Measurements from ENCODE around the gene CDC42BPA.
"Not testable (repeated sequence)": the region's sequence is repeated elsewhere in the genome, so short reads cannot be mapped to it uniquely, and the experiment has no call there.

Gene CDC42BPA

DNA sequence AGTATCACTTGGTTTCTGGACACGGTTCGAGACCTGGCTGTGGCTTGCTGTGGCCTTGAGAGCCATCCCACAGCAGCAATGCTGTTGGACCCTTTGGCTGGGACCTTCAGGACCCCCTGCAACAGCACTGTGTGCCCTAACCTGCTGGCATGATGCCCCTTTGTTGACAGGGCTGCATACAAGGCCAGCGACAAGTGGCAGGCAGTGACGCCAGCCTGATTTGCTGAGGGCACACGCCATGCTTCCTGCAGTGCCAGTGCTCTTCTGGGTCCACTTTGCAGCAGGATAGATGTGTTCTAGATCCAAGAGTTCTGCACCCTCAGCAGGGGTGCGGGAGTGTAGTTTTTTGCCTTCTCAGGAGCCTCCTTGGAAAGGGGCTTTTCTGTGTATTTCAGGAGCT lies 345.4 kb downstream of the CDC42BPA start:
- no peak for DNase-seq (ENCODE audit: low read depth in 1 of 2, low spot score in 1 of 2)

GRCh38 chr1:226971765-226972164 lies 346.5 kb downstream of the CDC42BPA start:
- DNase-seq (ENCODE audit: low read depth in 1 of 2, low spot score in 1 of 2) = no peak

DNA sequence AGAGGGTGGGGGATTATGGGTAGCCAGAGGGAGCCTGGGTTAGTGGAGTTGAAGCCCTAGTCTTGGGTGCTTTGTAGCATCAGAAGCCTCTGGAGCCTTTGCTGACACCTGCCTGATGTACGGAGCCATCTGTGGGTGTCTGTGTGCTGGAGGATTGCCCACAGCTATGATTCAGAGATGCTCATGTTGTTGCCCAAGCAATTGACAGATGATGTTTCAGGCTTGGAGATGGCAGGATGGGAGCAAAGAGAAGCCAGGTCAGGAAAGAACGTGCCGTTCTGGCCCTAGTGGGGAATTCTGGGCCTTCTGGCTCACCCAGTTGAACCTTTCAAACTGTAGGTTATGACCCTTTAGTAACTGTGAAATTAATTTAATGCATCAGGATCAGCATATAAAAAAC lies 350.6 kb downstream of the CDC42BPA start:
- no peak for DNase-seq (ENCODE audit: low read depth in 1 of 2, low spot score in 1 of 2)

DNA sequence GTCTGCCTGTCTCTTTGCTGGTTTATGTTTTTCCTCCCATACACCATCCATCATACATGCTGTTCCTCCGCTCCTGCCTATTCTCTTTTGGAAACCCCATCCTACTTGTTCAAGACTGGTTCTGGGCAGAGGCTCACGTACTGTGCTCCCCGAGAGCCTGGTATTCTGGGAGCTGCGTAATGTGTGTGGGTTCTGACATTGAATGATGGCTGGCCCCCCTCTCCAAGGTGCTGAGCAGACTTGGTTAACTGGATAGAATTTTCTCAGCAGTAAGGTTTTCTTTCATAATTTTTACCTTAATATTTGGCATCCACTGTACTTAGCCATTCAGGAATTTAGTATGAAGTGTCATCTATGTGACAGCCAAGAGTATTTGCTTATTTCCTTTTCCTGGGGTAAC lies 351.6 kb downstream of the CDC42BPA start:
- no peak for DNase-seq (ENCODE audit: low read depth in 1 of 2, low spot score in 1 of 2)

DNA sequence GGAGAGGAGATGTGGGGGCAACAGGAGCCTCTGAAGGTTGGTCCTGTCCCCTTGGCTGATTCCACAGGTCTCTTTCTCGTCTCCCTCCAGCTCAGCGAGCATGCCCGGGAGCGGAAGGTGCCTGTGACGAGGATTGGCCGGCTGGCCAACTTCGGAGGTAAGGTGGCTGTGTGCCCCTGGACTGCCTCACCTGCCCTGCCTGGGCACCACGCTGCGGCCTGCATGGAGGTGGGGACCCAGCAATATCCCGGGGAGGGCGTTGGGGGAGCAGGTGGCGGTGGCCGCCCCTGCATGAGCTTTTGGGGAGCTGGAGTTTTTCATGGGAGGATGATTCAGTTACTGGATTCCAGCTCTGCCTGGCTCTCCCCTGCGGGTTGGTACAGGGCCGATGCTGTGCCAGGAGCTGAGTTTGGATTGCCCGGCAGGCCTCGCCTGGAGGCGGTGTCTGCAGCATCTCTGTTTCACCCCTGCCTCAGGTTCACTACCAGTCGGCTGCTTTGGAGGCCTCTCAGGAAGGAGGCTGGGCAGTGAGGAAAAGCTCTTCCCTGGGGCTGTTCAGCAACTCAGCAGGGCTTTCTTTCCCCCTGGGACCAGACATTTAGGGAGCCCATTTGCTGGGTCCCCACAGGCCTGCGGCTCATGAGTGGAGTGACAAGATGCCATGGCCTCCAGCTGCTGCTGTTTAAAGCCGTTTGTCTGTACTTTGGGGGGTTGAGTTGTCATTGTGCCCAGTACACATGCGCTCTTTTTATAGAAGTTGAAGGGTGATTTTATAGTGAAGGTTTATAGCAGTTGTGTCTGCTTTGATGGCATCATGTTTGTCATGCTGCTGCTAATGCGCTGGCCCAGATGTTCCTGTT lies 352.5 kb downstream of the CDC42BPA start:
- no peak for DNase-seq (ENCODE audit: low read depth in 1 of 2, low spot score in 1 of 2)

DNA sequence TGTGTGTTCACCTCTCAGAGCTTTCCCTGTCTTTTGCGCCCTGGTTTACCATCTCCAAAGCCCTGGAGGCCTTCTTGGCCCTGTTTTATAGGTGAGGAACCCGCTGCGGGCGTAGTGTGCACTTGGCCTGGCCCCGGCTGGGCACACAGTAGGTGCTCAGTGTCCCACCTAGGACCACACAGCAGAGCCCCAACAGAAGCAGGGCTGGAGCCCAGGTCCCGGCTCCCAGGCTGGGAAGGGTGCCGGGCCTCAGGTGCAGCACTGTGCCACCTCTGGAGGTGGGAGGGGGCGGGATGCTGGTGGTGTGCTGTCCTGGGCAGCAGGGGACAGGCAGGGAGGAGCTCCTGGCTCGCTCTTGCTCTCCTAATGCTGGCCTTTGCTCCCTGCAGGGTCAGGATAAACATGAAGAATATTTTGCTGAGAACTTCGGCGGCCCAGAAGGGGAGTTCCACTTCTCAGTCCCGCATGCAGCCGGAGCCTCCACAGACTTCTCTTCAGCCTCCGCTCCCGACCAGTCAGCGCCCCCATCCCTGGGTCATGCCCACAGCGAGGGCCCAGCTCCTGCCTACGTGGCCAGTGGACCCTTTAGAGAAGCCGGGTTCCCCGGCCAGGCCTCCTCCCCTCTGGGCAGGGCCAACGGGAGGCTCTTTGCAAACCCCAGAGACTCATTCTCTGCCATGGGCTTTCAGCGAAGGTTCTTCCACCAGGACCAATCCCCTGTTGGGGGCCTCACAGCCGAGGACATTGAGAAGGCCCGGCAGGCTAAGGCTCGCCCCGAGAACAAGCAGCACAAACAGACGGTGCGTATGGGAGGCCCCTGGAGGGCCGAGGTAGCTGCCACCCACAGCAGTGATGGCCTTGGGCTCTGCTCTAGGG lies 353.4 kb downstream of the CDC42BPA start:
- no peak for DNase-seq (ENCODE audit: low read depth in 1 of 2, low spot score in 1 of 2)

- no peak for DNase-seq (ENCODE audit: low read depth in 1 of 2, low spot score in 1 of 2)
Observed at GRCh38 chr1:226964068-226964425, 354.2 kb downstream of the CDC42BPA start.

GRCh38 chr1:226962421-226963391 lies 355.6 kb downstream of the CDC42BPA start:
- no peak for DNase-seq (ENCODE audit: low read depth in 1 of 2, low spot score in 1 of 2)

GRCh38 chr1:226960944-226961765 lies 357.1 kb downstream of the CDC42BPA start:
- no peak for DNase-seq (ENCODE audit: low read depth in 1 of 2, low spot score in 1 of 2)

DNA sequence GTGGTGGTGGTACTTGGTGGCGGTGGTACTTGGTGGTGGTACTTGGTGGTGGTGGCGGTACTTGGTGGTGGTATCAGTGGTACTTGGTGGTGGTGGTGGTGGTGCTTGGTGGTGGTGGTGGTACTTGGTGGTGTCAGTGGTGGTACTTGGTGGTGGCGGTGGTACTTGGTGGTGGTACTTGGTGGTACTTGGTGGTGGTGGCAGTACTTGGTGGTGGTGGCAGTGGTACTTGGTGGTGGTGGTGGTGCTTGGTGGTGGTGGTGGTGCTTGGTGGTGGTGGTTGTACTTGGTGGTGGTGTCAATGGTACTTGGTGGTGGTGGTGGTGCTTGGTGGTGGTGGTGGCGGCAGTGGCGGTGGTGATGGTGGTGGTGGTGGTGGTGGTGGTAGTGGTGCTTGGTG lies 358.0 kb downstream of the CDC42BPA start:
- no peak for DNase-seq (ENCODE audit: low read depth in 1 of 2, low spot score in 1 of 2)

- no peak for DNase-seq (ENCODE audit: low read depth in 1 of 2, low spot score in 1 of 2)
Observed at GRCh38 chr1:226958300-226958699, 360.0 kb downstream of the CDC42BPA start.

DNA sequence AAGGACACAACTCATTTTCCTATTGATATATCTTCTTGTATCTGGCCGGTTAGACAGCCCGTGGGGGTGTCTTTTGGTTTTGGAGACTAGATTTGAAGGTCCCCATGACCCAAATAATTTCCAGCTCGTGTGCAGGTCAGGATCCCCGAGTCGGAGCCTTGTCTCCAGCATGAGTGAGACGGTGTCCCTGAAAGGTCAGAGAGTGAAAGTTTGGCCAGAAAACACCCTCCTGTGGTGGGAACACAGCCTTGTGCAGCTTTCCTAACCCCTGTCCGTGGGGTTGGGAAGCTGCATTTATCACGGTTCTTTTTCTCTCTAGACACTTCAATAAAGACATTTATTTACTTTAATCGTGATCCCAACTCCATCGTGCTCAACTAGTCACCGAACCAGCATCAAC lies 360.6 kb downstream of the CDC42BPA start:
- DNase-seq (ENCODE audit: low read depth in 1 of 2, low spot score in 1 of 2) = no peak

DNA sequence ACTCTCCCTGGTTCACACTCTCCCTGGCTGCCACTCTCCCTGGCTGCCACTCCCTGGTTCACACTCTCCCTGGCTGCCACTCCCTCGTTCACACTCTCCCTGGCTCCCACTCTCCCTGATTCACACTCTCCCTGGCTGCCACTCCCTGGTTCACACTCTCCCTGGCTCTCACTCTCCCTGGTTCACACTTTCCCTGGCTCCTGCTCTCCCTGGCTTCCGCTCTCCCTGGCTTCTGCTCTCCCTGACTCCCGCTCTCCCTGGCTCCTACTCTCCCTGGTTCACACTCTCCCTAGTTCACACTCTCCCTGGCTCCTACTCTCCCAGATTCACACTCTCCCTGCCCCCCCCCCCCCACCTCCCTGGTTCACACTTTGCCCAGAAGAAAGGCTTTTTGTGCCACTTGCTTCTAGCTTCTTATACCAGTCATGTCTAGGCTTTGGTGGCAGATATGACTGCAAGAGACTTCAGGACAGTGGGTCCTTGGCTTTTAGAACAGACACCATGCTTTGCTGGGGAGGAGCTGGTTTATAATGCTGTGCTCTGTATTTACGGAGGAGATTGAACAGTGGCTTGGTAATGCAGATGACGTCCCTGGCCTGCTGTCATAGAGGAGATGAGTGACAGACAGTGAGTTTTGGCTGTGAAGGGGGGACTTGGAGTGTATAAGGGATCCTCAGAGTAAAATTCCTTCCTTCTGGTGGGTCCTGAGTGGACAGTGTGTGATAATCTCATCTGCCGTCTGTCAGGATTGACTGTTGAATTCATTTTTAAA lies 361.2 kb downstream of the CDC42BPA start:
- DNase-seq (ENCODE audit: low read depth in 1 of 2, low spot score in 1 of 2) = no peak

DNA sequence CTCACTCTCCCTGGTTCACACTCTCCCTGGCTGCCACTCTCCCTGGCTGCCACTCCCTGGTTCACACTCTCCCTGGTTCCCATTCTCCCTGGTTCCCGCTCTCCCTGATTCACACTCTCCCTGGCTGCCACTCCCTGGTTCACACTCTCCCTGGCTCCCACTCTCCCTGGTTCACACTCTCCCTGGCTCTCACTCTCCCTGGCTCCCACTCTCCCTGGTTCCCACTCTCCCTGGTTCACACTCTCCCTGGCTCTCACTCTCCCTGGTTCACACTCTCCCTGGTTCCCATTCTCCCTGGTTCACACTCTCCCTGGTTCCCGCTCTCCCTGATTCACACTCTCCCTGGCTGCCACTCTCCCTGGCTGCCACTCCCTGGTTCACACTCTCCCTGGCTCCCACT lies 362.4 kb downstream of the CDC42BPA start:
- DNase-seq (ENCODE audit: low read depth in 1 of 2, low spot score in 1 of 2) = not testable (repeated sequence)

DNA sequence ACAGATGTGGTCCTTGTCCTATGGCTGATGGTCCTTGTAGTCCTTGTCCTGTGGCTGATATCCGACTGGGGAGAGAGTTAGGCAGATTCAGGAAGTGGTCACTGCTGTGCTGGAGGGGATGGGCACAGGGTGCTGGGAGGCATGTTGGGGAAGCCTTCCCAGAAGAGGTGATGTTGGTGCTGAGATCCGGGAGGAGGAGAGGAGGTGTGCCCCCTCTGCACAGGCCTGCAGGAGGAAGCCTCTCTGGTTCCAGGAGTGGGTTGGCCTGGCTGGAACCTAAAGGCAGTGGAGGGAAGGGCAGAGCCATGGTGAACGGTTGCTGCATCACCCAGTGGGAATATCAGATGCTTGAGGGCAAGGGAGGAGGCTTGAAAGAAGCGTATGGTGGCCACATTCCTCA lies 363.5 kb downstream of the CDC42BPA start:
- DNase-seq (ENCODE audit: low read depth in 1 of 2, low spot score in 1 of 2) = no peak

GRCh38 chr1:226954337-226954736 lies 364.0 kb downstream of the CDC42BPA start:
- DNase-seq (ENCODE audit: low read depth in 1 of 2, low spot score in 1 of 2) = no peak

GRCh38 chr1:226953175-226953800 lies 365.0 kb downstream of the CDC42BPA start:
- no peak for DNase-seq (ENCODE audit: low read depth in 1 of 2, low spot score in 1 of 2)

- no peak for DNase-seq (ENCODE audit: low read depth in 1 of 2, low spot score in 1 of 2)
Observed at GRCh38 chr1:226952118-226952441, 366.2 kb downstream of the CDC42BPA start.

Data from stimulated activated CD4-positive, alpha-beta T cell treated with anti-CD3 and anti-CD28 coated beads, Interleukin-15, amount 100 ng/mL, for 1 hour (primary cell).